Measurements from ENCODE around the gene KCNA10. TPM values are rescaled to one million over a fixed set of nuclear protein-coding genes. Genes with fewer than 3 reads are reported as not detected.

KCNA10 gene
- not detected in 2 replicates for total RNA-seq

- peaks cover 17% of the 10 kb centered on the region for H3K27me3 Mint-ChIP-seq (ENCODE audit: low read depth)
- H3K27ac Mint-ChIP-seq = no peak within 1 kb of the TSS
- no peaks in the 10 kb centered on the region for H3K9me3 Mint-ChIP-seq
- DNase-seq (ENCODE audit: low spot score) = no peak
- no peaks in the 10 kb centered on the region for H3K4me1 Mint-ChIP-seq (ENCODE audit: low read depth)
- H3K36me3 Mint-ChIP-seq (ENCODE audit: low read depth) = no peaks in the 10 kb centered on the region
- intact Hi-C loops (cut with micrococcal nuclease) = no loop called here
- no peak within 1 kb of the TSS for H3K4me3 Mint-ChIP-seq (ENCODE audit: low read depth)
Observed at GRCh38 chr1:110519125-110519810, at the start of gene KCNA10. TSS of gene KCNA10 (minus strand) at chr1:110519175. CDS start at chr1:110518787, 388 bp downstream.

GRCh38 chr1:110566836-110567235, 47.9 kb upstream of the KCNA10 start:
- no peak for DNase-seq (ENCODE audit: low spot score)
- intact Hi-C loops (cut with micrococcal nuclease) = no loop called here
- H3K4me3 Mint-ChIP-seq (ENCODE audit: low read depth) = no peak overlapping the region

GRCh38 chr1:110565565-110565964, 46.6 kb upstream of the KCNA10 start:
- no peak overlapping the region for H3K27ac Mint-ChIP-seq
- no peak overlapping the region for H3K4me3 Mint-ChIP-seq (ENCODE audit: low read depth)
- peaks cover 21% of the 10 kb centered on the region for H3K27me3 Mint-ChIP-seq (ENCODE audit: low read depth)
- intact Hi-C loops (cut with micrococcal nuclease) = no loop called here
- DNase-seq (ENCODE audit: low spot score) = no peak
- H3K4me1 Mint-ChIP-seq (ENCODE audit: low read depth) = no peaks in the 10 kb centered on the region
- no peaks in the 10 kb centered on the region for H3K9me3 Mint-ChIP-seq
- H3K36me3 Mint-ChIP-seq (ENCODE audit: low read depth) = no peaks in the 10 kb centered on the region

More at GRCh38 chr1:110566836-110567235, 47.9 kb upstream of the KCNA10 start:
- no peak overlapping the region for H3K27ac Mint-ChIP-seq
- peaks cover 32% of the 10 kb centered on the region for H3K27me3 Mint-ChIP-seq (ENCODE audit: low read depth)
- H3K36me3 Mint-ChIP-seq (ENCODE audit: low read depth) = no peaks in the 10 kb centered on the region
- no peaks in the 10 kb centered on the region for H3K9me3 Mint-ChIP-seq
- H3K4me1 Mint-ChIP-seq (ENCODE audit: low read depth) = no peaks in the 10 kb centered on the region

- Mint-ChIP-seq H3K4me3 (ENCODE audit: low read depth) (no peak overlapping the region), H3K9me3 (no peaks in the 10 kb centered on the region), H3K27me3 (ENCODE audit: low read depth) (peaks cover 18% of the 10 kb centered on the region)
Observed at GRCh38 chr1:110563089-110563488, 44.1 kb upstream of the KCNA10 start.

GRCh38 chr1:110561596-110561995, 42.6 kb upstream of the KCNA10 start:
- Mint-ChIP-seq H3K4me1 (ENCODE audit: low read depth) (no peaks in the 10 kb centered on the region), H3K27ac (no peak overlapping the region), H3K27me3 (ENCODE audit: low read depth) (peaks cover 31% of the 10 kb centered on the region), H3K36me3 (ENCODE audit: low read depth) (no peaks in the 10 kb centered on the region), H3K9me3 (no peaks in the 10 kb centered on the region), H3K4me3 (ENCODE audit: low read depth) (no peak overlapping the region)
- no peak for DNase-seq (ENCODE audit: low spot score)
- intact Hi-C loops (cut with micrococcal nuclease) = no loop called here

More at GRCh38 chr1:110563089-110563488, 44.1 kb upstream of the KCNA10 start:
- DNase-seq (ENCODE audit: low spot score) = no peak
- no peaks in the 10 kb centered on the region for H3K36me3 Mint-ChIP-seq (ENCODE audit: low read depth)
- intact Hi-C loops (cut with micrococcal nuclease) = no loop called here
- H3K4me1 Mint-ChIP-seq (ENCODE audit: low read depth) = no peaks in the 10 kb centered on the region
- H3K27ac Mint-ChIP-seq = no peak overlapping the region

- intact Hi-C loops (cut with micrococcal nuclease) = loop anchor here (5.0 kb wide), 1 partner anchor 58 kb away; no protein-coding TSS in a partner anchor
- Mint-ChIP-seq H3K27me3 (ENCODE audit: low read depth) (peaks cover 42% of the 10 kb centered on the region), H3K4me3 (ENCODE audit: low read depth) (no peak overlapping the region), H3K4me1 (ENCODE audit: low read depth) (peaks cover 2% of the 10 kb centered on the region), H3K9me3 (no peaks in the 10 kb centered on the region), H3K36me3 (ENCODE audit: low read depth) (no peaks in the 10 kb centered on the region), H3K27ac (no peak overlapping the region)
- DNase-seq (ENCODE audit: low spot score) = no peak
Observed at GRCh38 chr1:110559157-110559556, 40.2 kb upstream of the KCNA10 start.

- H3K27me3 Mint-ChIP-seq (ENCODE audit: low read depth) = peaks cover 52% of the 10 kb centered on the region
- H3K9me3 Mint-ChIP-seq = no peaks in the 10 kb centered on the region
- no peaks in the 10 kb centered on the region for H3K36me3 Mint-ChIP-seq (ENCODE audit: low read depth)
- H3K4me3 Mint-ChIP-seq (ENCODE audit: low read depth) = no peak overlapping the region
- no peak overlapping the region for H3K27ac Mint-ChIP-seq
- intact Hi-C loops (cut with micrococcal nuclease) = loop anchor here (5.0 kb wide), 1 partner anchor 60 kb away; no protein-coding TSS in a partner anchor
- peaks cover 2% of the 10 kb centered on the region for H3K4me1 Mint-ChIP-seq (ENCODE audit: low read depth)
- no peak for DNase-seq (ENCODE audit: low spot score)
Observed at GRCh38 chr1:110557481-110557880, 38.5 kb upstream of the KCNA10 start.

- DNase-seq (ENCODE audit: low spot score) = no peak
- Mint-ChIP-seq H3K4me1 (ENCODE audit: low read depth) (peaks cover 2% of the 10 kb centered on the region), H3K36me3 (ENCODE audit: low read depth) (no peaks in the 10 kb centered on the region), H3K27ac (no peak overlapping the region), H3K9me3 (no peaks in the 10 kb centered on the region), H3K27me3 (ENCODE audit: low read depth) (peaks cover 52% of the 10 kb centered on the region), H3K4me3 (ENCODE audit: low read depth) (no peak overlapping the region)
- intact Hi-C loops (cut with micrococcal nuclease) = loop anchor here (5.0 kb wide), 1 partner anchor 61 kb away; no protein-coding TSS in a partner anchor
Observed at GRCh38 chr1:110556471-110556807, 37.5 kb upstream of the KCNA10 start.

- Mint-ChIP-seq H3K9me3 (no peaks in the 10 kb centered on the region), H3K27me3 (ENCODE audit: low read depth) (peaks cover 54% of the 10 kb centered on the region)
Observed at GRCh38 chr1:110555807-110556470, 37.0 kb upstream of the KCNA10 start.

GRCh38 chr1:110554871-110555801, 36.2 kb upstream of the KCNA10 start:
- Mint-ChIP-seq H3K27me3 (ENCODE audit: low read depth) (peaks cover 54% of the 10 kb centered on the region), H3K27ac (no peak overlapping the region), H3K4me3 (ENCODE audit: low read depth) (no peak overlapping the region), H3K36me3 (ENCODE audit: low read depth) (no peaks in the 10 kb centered on the region), H3K4me1 (ENCODE audit: low read depth) (peaks cover 2% of the 10 kb centered on the region), H3K9me3 (no peaks in the 10 kb centered on the region)
- intact Hi-C loops (cut with micrococcal nuclease) = loop anchor here (5.0 kb wide), 1 partner anchor 62 kb away; no protein-coding TSS in a partner anchor
- DNase-seq (ENCODE audit: low spot score) = peak; percentile 32

More at GRCh38 chr1:110555807-110556470, 37.0 kb upstream of the KCNA10 start:
- DNase-seq (ENCODE audit: low spot score) = no peak
- intact Hi-C loops (cut with micrococcal nuclease) = loop anchor here (5.0 kb wide), 1 partner anchor 61 kb away; no protein-coding TSS in a partner anchor
- Mint-ChIP-seq H3K27ac (no peak overlapping the region), H3K4me3 (ENCODE audit: low read depth) (no peak overlapping the region), H3K4me1 (ENCODE audit: low read depth) (peaks cover 2% of the 10 kb centered on the region), H3K36me3 (ENCODE audit: low read depth) (no peaks in the 10 kb centered on the region)

- H3K27ac Mint-ChIP-seq = no peak overlapping the region
- peaks cover 2% of the 10 kb centered on the region for H3K4me1 Mint-ChIP-seq (ENCODE audit: low read depth)
- no peak overlapping the region for H3K4me3 Mint-ChIP-seq (ENCODE audit: low read depth)
- H3K9me3 Mint-ChIP-seq = no peaks in the 10 kb centered on the region
- H3K27me3 Mint-ChIP-seq (ENCODE audit: low read depth) = peaks cover 41% of the 10 kb centered on the region
- intact Hi-C loops (cut with micrococcal nuclease) = no loop called here
- H3K36me3 Mint-ChIP-seq (ENCODE audit: low read depth) = no peaks in the 10 kb centered on the region
- DNase-seq (ENCODE audit: low spot score) = no peak
Observed at GRCh38 chr1:110551278-110551809, 32.4 kb upstream of the KCNA10 start.

GRCh38 chr1:110549831-110550230, 30.9 kb upstream of the KCNA10 start:
- Mint-ChIP-seq H3K36me3 (ENCODE audit: low read depth) (no peaks in the 10 kb centered on the region), H3K4me1 (ENCODE audit: low read depth) (no peaks in the 10 kb centered on the region), H3K9me3 (no peaks in the 10 kb centered on the region), H3K27ac (no peak overlapping the region), H3K27me3 (ENCODE audit: low read depth) (peaks cover 42% of the 10 kb centered on the region), H3K4me3 (ENCODE audit: low read depth) (no peak overlapping the region)
- DNase-seq (ENCODE audit: low spot score) = no peak
- intact Hi-C loops (cut with micrococcal nuclease) = no loop called here

All from activated T-helper 2 cell treated with anti-CD3 and anti-CD28 coated beads, Interferon-gamma antibody, Interleukin-2, Interleukin-4, amounts not matched to agents 10 μg/mL and 5 μg/mL and 100 μg/mL, durations not matched to agents 14 hours and 24 hours and 36 hours (primary cell).